HepG2 (cell line): ENCODE measurements around the gene LRRC43. TPM values are rescaled to one million over a fixed set of nuclear protein-coding genes. Genes with fewer than 3 reads are reported as not detected.
A peak's percentile ranks its signal among the peaks of the same experiment; 100 is the strongest.

Experiments used
- KDM3A ChIP-seq: IDR thresholded peaks from 2 replicates; pipeline ENCODE4 v1.6.1; 2018; ENCODE audit warnings: low read depth, missing compliant biosample characterization
- KLF16 ChIP-seq, 2 experiments: sonication (generic) in 1 of 2; formaldehyde crosslinking in 1 of 2; IDR thresholded peaks; 2 replicates each; pipeline versions ENCODE4 v1.6.1 to v1.8.0; 2016 to 2023; ENCODE audit warnings: missing genetic modification reagents in 2 of 2, missing compliant biosample characterization in 1 of 2
- MBD4 ChIP-seq: IDR thresholded peaks from 2 replicates; pipeline ENCODE4 v1.6.1; 2012; ENCODE audit warnings: low read length, inconsistent platforms, borderline replicate concordance
- NR2F6 ChIP-seq, 2 experiments: IDR thresholded peaks; 2 replicates each; pipeline ENCODE4 v1.6.1; 2016; ENCODE audit warnings: antibody characterized with exemption in 1 of 2, mild to moderate bottlenecking in 1 of 2
- PHF20 ChIP-seq: sonication (generic); formaldehyde crosslinking; IDR thresholded peaks from 2 replicates; pipeline ENCODE4 v1.5.0; 2020; ENCODE audit warnings: mild to moderate bottlenecking, missing genetic modification reagents
- PRMT3 ChIP-seq: sonication (generic); formaldehyde crosslinking; IDR thresholded peaks from 2 replicates; pipeline ENCODE4 v1.8.1; 2022; ENCODE audit warnings: low read depth, mild to moderate bottlenecking, moderate library complexity, missing genetic modification reagents, borderline replicate concordance
- SALL1 ChIP-seq: sonication (generic); formaldehyde crosslinking; IDR thresholded peaks from 2 replicates; pipeline ENCODE4 v1.8.0; 2022; ENCODE audit warnings: mild to moderate bottlenecking, missing genetic modification reagents
- STAT5B ChIP-seq: sonication (generic); formaldehyde crosslinking; IDR thresholded peaks from 2 replicates; pipeline ENCODE4 v1.4.0; 2020; ENCODE audit warnings: missing genetic modification reagents
- TEAD3 ChIP-seq: optimal IDR thresholded peaks from 2 replicates; pipeline ENCODE3; 2016; ENCODE audit warnings: borderline replicate concordance
- UBTF ChIP-seq: sonication (generic); formaldehyde crosslinking; IDR thresholded peaks from 2 replicates; pipeline ENCODE4 v1.4.0; 2020; ENCODE audit warnings: mild to moderate bottlenecking, missing genetic modification reagents
- XBP1 ChIP-seq: sonication (generic); formaldehyde crosslinking; IDR thresholded peaks from 2 replicates; pipeline ENCODE4 v1.5.0; 2020; ENCODE audit warnings: missing genetic modification reagents
- XRCC5 ChIP-seq: fragments of 200-400 bp; formaldehyde crosslinking; optimal IDR thresholded peaks from 2 replicates; pipeline ENCODE3; 2017; ENCODE audit warnings: mild to moderate bottlenecking, low read length
- ZBTB2 ChIP-seq: sonication (generic); formaldehyde crosslinking; IDR thresholded peaks from 2 replicates; pipeline ENCODE4 v1.8.0; 2022; ENCODE audit warnings: low read depth, missing genetic modification reagents
- ZNF160 ChIP-seq: sonication (generic); formaldehyde crosslinking; IDR thresholded peaks from 2 replicates; pipeline ENCODE4 v1.8.0; 2022; ENCODE audit warnings: mild to moderate bottlenecking, inconsistent platforms, missing genetic modification reagents
- ZNF383 ChIP-seq: sonication (generic); formaldehyde crosslinking; IDR thresholded peaks from 2 replicates; pipeline ENCODE4 v1.4.0; 2020; ENCODE audit warnings: missing genetic modification reagents, mild to moderate bottlenecking, borderline replicate concordance
- ZNF446 ChIP-seq: sonication (generic); formaldehyde crosslinking; IDR thresholded peaks from 2 replicates; pipeline ENCODE4 v1.5.0; 2020; ENCODE audit warnings: mild to moderate bottlenecking, missing genetic modification reagents
- ZNF569 ChIP-seq: sonication (generic); formaldehyde crosslinking; IDR thresholded peaks from 2 replicates; pipeline ENCODE4 v1.5.0; 2020; ENCODE audit warnings: mild to moderate bottlenecking, missing genetic modification reagents, moderate library complexity, borderline replicate concordance
- ZNF674 ChIP-seq: sonication (generic); formaldehyde crosslinking; IDR thresholded peaks from 2 replicates; pipeline ENCODE4 v1.5.0; 2020; ENCODE audit warnings: low read depth, mild to moderate bottlenecking, missing genetic modification reagents
- polyA plus RNA-seq, 8 experiments: library from polyadenylated mRNA; depleted of rRNA in 3 of 8; stranded (reverse) in 7 of 8; unstranded in 1 of 8; fragments of >200 nt; fragmentation: Illumina TruSeq in 4 of 8; extraction: Trizol in 4 of 8; gene quantifications; 2 replicates each; pipeline versions ENCODE4 v1.2.1 to v1.2.3, GENCODE V29; 2011 to 2016; ENCODE audit warnings: low read depth in 4 of 8, missing spikeins in 1 of 8, mixed read lengths in 1 of 8; ENCODE audit not compliant: insufficient read depth in 1 of 8
- total RNA-seq, 5 experiments: library from RNA; depleted of rRNA; stranded (reverse); fragments of >200 nt; fragmentation: Illumina TruSeq; extraction: Trizol; gene quantifications; 2 replicates each; pipeline ENCODE4 v1.2.3, GENCODE V29; 2016; ENCODE audit warnings: low read depth in 1 of 5
- TF ChIP-seq, protein P1 (sequence below): IDR thresholded peaks from 2 replicates; pipeline ENCODE4 v1.6.1; 2016; ENCODE audit warnings: low read depth
- TF ChIP-seq, protein P2 (sequence below): sonication (generic); formaldehyde crosslinking; IDR thresholded peaks from 2 replicates; pipeline ENCODE4 v1.9.0; 2021; ENCODE audit warnings: missing genetic modification reagents, mild to moderate bottlenecking, borderline replicate concordance
- TF ChIP-seq, protein P3 (sequence below): sonication (generic); formaldehyde crosslinking; IDR thresholded peaks from 2 replicates; pipeline ENCODE4 v1.4.0; 2020; ENCODE audit warnings: missing genetic modification reagents

The LRRC43 gene
- total and polyA plus RNA-seq, 2 of the 13 experiments (the other 11 are each of a cell fraction or from before 2014, with no cell fraction given): not detected

DNA sequence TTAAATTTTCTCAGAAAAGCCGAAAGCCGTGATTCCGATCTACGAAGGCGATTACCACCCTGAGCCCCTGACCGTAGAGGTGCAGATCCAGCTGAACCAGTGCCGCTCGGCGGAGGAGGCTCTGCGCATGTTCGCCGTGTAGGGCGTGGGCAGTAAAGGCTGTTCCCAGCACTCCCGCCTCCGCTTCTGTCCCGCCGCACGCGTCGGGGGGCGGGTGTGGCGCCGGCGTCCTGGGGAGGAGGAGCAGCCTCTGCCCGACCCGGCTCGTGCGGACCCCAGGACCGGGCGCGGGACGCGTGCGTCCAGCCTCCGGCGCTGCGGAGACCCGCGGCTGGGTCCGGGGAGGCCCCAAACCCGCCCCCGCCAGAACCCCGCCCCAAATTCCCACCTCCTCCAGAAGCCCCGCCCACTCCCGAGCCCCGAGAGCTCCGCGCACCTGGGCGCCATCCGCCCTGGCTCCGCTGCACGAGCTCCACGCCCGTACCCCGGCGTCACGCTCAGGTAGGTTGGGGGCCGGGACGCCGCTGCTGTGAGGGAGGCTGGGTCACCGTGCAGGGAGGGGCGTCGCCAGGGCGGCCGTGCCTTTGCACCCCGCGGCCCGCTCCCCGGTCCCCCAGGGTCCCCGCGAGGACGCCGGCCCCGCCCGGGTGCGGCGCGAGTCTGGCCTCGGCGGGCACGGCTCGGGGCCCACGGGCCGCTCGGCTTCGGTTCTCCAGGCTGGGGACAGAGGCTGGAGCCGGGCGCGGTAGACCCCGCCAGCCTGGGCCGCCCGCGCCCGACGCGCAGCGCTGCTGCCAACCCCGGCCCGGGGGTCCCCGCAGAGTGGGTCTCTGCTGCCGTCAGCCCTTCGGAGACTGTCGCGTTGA is 20.6 kb downstream of the LRRC43 start, which contains the start of gene B3GNT4 (continued):
- TF ChIP-seq PRMT3 (CRISPR knock-in tag) (no peak), ZNF160 (CRISPR knock-in tag) (no peak), XRCC5 (no peak), ZNF446 (no peak), KLF16 (CRISPR knock-in tag; IDR thresholded peaks at IDR 0.05) (0 out of 4 replicates have a peak, but pooled peaks of 1 of the 2 experiments have one; percentile 21), STAT5B (CRISPR knock-in tag) (no peak), NR2F6 (IDR thresholded peaks at IDR 0.05) (no peak), NR2F6 (CRISPR knock-in tag; IDR thresholded peaks at IDR 0.05) (no peak), PHF20 (CRISPR knock-in tag) (no peak), ZNF674 (no peak), MBD4 (no peak), XBP1 (CRISPR knock-in tag) (no peak), SALL1 (CRISPR knock-in tag) (0 out of 2 replicates have a peak, but pooled peaks have one; percentile 15), ZBTB2 (0 out of 2 replicates have a peak, but pooled peaks have one; percentile 40), TEAD3 (CRISPR knock-in tag) (peak; percentile 18), KDM3A (CRISPR knock-in tag) (peak; percentile 56; the same call in 1 of the 2 replicates), UBTF (CRISPR knock-in tag) (peak; percentile 27; the same call in 1 of the 2 replicates), ZNF569 (CRISPR knock-in tag) (no peak), ZNF383 (no peak)
- TF ChIP-seq, protein P1, sequence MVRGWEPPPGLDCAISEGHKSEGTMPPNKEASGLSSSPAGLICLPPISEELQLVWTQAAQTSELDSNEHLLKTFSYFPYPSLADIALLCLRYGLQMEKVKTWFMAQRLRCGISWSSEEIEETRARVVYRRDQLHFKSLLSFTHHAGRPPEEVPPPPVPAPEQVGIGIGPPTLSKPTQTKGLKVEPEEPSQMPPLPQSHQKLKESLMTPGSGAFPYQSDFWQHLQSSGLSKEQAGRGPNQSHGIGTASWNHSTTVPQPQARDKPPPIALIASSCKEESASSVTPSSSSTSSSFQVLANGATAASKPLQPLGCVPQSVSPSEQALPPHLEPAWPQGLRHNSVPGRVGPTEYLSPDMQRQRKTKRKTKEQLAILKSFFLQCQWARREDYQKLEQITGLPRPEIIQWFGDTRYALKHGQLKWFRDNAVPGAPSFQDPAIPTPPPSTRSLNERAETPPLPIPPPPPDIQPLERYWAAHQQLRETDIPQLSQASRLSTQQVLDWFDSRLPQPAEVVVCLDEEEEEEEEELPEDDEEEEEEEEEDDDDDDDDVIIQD (CRISPR knock-in tag): no peak
- TF ChIP-seq, protein P2, sequence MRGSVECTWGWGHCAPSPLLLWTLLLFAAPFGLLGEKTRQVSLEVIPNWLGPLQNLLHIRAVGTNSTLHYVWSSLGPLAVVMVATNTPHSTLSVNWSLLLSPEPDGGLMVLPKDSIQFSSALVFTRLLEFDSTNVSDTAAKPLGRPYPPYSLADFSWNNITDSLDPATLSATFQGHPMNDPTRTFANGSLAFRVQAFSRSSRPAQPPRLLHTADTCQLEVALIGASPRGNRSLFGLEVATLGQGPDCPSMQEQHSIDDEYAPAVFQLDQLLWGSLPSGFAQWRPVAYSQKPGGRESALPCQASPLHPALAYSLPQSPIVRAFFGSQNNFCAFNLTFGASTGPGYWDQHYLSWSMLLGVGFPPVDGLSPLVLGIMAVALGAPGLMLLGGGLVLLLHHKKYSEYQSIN (CRISPR knock-in tag): no peak
- TF ChIP-seq, protein P3, sequence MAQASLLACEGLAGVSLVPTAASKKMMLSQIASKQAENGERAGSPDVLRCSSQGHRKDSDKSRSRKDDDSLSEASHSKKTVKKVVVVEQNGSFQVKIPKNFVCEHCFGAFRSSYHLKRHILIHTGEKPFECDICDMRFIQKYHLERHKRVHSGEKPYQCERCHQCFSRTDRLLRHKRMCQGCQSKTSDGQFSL (CRISPR knock-in tag): no peak
